ENCODE measurements around the gene ZBTB22. TPM values are rescaled to one million over a fixed set of nuclear protein-coding genes. Genes with fewer than 3 reads are reported as not detected.
A peak's percentile ranks its signal among the peaks of the same experiment; 100 is the strongest.
"Not testable (repeated sequence)": the region's sequence is repeated elsewhere in the genome, so short reads cannot be mapped to it uniquely, and the experiment has no call there.

ZBTB22 gene
- total RNA-seq, 1 donor: 12.6 TPM

DNA sequence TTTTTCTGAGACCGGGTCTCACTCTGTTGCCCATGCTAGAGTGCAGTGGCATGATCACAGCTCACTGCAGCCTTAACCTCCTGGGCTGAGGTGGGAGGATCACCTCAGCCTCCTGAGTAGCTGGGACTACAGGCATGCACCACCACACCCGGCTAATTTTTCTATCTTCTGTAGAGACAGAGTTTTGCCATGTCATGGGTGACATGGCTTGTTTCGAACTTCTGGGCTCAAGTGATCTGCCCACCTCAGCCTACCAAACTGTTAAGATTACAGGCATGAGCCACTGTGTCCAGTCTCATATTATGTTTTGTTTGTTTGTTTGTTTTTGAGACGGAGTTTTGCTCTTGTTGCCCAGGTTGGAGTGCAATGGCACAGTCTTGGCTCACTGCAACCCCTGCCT lies 32.3 kb downstream of the ZBTB22 start:
- H3K4me3 ChIP-seq (ENCODE audit: low read length); H3K9me3 ChIP-seq (ENCODE audit: low read depth, low read length); H3K27me3 ChIP-seq (ENCODE audit: insufficient read depth, low read length): not testable (repeated sequence)
- peaks cover 27% of the 10 kb centered on the region for H3K4me1 ChIP-seq (ENCODE audit: insufficient read depth, low read length)

DNA sequence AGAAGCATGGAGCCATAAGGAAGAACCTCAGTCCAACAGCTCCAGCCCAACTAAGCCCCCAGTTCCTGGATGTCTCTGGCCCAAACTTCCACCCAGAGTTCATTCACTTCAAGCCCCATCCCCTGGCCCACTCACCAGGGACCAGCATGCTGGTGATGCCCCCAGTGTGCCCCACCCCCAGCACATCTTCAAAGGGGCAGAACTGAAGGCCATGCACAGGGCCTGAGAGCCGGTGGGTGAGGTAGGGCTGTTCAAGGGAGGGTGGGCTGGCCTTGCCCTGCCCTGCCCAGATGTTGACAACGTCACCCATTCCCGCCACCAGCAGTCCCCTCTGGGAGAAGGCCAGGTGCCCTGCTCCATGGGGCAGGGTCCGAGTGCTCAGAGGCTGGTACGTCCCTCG lies 37.0 kb downstream of the ZBTB22 start:
- H3K4me3 ChIP-seq (ENCODE audit: low read length): no peak overlapping the region
- peaks cover 42% of the 10 kb centered on the region for H3K4me1 ChIP-seq (ENCODE audit: insufficient read depth, low read length)
- no peaks in the 10 kb centered on the region for H3K27me3 ChIP-seq (ENCODE audit: insufficient read depth, low read length)
- no peaks in the 10 kb centered on the region for H3K9me3 ChIP-seq (ENCODE audit: low read depth, low read length)

DNA sequence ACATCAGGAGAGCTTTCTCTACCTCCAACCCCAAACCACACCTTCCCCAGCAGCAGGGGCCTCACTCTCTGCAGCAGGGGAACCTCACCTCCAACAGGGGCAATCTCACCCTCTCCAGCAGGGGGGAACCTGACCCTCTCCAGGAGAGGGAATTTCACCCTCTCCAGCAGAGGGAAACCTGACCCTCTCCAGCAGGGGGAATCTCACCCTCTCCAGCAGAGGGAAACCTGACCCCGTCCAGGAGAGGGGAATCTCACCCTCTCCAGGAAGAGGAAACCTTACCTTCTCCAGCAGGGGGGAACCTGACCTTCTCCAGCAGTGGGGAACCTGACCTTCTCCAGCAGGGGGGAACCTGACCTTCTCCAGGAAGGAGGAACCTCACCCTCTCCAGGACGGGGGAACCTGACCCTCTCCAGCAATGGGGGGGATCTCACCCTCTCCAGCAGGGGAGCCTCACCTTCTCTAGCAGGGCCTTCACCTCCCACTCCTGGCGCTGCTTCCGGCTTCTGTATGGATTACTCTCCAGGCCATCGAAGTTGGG lies 37.5 kb downstream of the ZBTB22 start:
- Histone ChIP-seq H3K27me3 (ENCODE audit: insufficient read depth, low read length) (no peaks in the 10 kb centered on the region), H3K4me3 (ENCODE audit: low read length) (no peak overlapping the region), H3K4me1 (ENCODE audit: insufficient read depth, low read length) (peaks cover 47% of the 10 kb centered on the region), H3K9me3 (ENCODE audit: low read depth, low read length) (no peaks in the 10 kb centered on the region)

GRCh38 chr6:33279257-33279695 lies 38.3 kb downstream of the ZBTB22 start:
- H3K9me3 ChIP-seq (ENCODE audit: low read depth, low read length): no peaks in the 10 kb centered on the region
- no peaks in the 10 kb centered on the region for H3K27me3 ChIP-seq (ENCODE audit: insufficient read depth, low read length)
- no peak overlapping the region for H3K4me3 ChIP-seq (ENCODE audit: low read length)
- H3K4me1 ChIP-seq (ENCODE audit: insufficient read depth, low read length): peaks cover 55% of the 10 kb centered on the region

DNA sequence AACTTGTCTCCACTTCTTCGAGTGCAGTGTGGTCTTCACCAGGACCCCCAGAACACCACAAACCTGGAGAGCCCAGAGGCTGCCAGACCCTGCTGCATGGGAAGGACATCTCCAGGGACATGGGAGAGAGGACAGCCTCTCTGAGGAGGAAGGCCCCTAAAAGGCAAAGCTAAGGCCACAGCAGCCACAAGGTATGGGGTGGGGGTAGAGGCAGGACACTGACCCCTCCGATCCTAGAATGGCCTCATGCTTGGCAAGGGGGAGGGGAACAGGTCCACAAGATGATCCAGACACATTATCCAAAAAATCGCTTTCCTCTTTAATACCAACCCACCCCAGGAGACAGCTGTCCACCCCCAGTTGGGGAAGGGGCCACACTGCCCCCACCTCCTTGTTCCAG lies 38.7 kb downstream of the ZBTB22 start:
- Histone ChIP-seq H3K4me3 (ENCODE audit: low read length) (no peak overlapping the region), H3K4me1 (ENCODE audit: insufficient read depth, low read length) (peaks cover 59% of the 10 kb centered on the region), H3K27me3 (ENCODE audit: insufficient read depth, low read length) (no peaks in the 10 kb centered on the region), H3K9me3 (ENCODE audit: low read depth, low read length) (no peaks in the 10 kb centered on the region)

DNA sequence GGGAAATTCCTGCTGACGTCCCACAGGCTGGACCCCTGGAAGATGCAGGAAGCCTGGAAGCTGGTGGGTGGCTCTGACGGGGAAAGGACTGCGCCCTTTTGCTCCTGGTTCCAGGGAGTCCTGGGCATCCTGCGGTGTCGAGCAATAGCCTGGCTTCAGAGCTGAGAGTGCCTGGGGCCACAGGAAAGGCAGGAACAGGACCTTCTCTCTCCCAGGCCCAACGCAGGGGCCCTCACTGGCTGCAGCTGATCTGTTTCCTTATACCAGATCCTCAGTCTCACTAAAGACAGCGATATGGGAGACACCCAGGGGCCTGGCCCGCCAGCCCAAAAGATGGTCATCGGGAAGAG lies 39.2 kb downstream of the ZBTB22 start:
- Histone ChIP-seq H3K4me3 (ENCODE audit: low read length) (no peak overlapping the region), H3K4me1 (ENCODE audit: insufficient read depth, low read length) (peaks cover 64% of the 10 kb centered on the region)

GRCh38 chr6:33277663-33278391 lies 39.7 kb downstream of the ZBTB22 start:
- H3K27me3 ChIP-seq (ENCODE audit: insufficient read depth, low read length): no peaks in the 10 kb centered on the region
- peak overlapping the region; percentile 75 for H3K4me3 ChIP-seq (ENCODE audit: low read length)
- H3K4me1 ChIP-seq (ENCODE audit: insufficient read depth, low read length): peaks cover 69% of the 10 kb centered on the region
- H3K9me3 ChIP-seq (ENCODE audit: low read depth, low read length): no peaks in the 10 kb centered on the region

More for the DNA sequence above, 39.2 kb downstream of the ZBTB22 start:
- Histone ChIP-seq H3K27me3 (ENCODE audit: insufficient read depth, low read length) (no peaks in the 10 kb centered on the region), H3K9me3 (ENCODE audit: low read depth, low read length) (no peaks in the 10 kb centered on the region)

DNA sequence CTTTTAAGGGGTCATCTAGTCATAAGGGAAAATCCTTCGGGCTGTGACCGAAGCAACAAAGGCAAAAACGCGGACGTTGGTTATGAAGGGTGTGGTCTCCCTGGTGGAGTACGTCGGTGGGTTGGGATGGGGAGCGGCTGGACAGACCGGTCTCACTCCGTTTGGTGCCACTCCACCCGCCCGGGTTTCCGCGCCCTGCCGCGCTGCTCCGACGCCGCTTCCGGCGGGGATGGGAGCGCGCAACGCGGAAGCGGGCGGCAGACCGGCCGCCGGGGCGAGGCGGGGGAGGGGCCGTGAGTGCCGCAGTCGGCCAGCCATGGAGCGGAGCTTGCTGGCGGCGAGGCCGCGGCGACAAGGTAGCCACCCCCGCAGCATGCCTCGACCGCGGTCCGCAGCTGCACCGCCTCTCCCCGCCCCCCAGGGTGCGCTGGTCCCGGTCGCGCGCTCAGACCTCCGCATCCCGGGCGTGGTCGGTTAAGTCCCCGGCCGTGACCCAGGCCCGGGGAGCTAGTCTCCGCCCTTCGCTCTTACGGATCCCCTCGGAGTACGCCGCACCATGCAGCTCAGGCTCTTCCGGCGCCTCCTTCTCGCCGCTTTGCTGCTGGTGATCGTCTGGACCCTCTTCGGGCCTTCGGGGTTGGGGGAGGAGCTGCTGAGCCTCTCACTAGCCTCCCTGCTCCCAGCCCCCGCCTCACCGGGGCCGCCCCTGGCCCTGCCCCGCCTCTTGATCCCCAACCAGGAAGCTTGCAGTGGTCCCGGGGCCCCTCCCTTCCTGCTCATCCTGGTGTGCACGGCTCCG lies 40.5 kb downstream of the ZBTB22 start, which contains the start of gene B3GALT4:
B3GALT4 (plus strand) TSS at position 260 of the 799 bp plus-strand sequence; CDS start at position 557, 297 bp downstream.
- Histone ChIP-seq H3K27me3 (ENCODE audit: insufficient read depth, low read length) (no peaks in the 10 kb centered on the region), H3K9me3 (ENCODE audit: low read depth, low read length) (no peaks in the 10 kb centered on the region), H3K4me3 (ENCODE audit: low read length) (peak within 1 kb of the TSS; percentile 75), H3K4me1 (ENCODE audit: insufficient read depth, low read length) (peaks cover 77% of the 10 kb centered on the region)

DNA sequence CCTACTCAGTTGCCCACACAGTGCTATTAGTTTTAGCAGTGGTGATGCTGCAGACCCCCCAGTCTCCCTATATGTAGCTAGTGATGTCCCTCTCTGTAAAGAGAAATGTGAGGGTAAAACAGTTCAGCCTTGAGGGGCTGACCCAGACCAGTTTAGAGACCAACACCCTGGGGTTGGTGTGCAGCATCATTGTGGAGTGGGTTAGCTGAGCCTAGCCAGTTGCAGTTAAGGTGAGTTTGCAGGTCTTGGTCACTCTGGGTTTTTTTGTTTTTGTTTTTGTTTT lies 41.0 kb downstream of the ZBTB22 start:
- no peaks in the 10 kb centered on the region for H3K9me3 ChIP-seq (ENCODE audit: low read depth, low read length)
- peaks cover 78% of the 10 kb centered on the region for H3K4me1 ChIP-seq (ENCODE audit: insufficient read depth, low read length)
- no peaks in the 10 kb centered on the region for H3K27me3 ChIP-seq (ENCODE audit: insufficient read depth, low read length)
- peak overlapping the region; percentile 75 for H3K4me3 ChIP-seq (ENCODE audit: low read length)

GRCh38 chr6:33275795-33276580 lies 41.6 kb downstream of the ZBTB22 start:
- peak overlapping the region; percentile 75 for H3K4me3 ChIP-seq (ENCODE audit: low read length)
- H3K27me3 ChIP-seq (ENCODE audit: insufficient read depth, low read length): not testable (repeated sequence)

DNA sequence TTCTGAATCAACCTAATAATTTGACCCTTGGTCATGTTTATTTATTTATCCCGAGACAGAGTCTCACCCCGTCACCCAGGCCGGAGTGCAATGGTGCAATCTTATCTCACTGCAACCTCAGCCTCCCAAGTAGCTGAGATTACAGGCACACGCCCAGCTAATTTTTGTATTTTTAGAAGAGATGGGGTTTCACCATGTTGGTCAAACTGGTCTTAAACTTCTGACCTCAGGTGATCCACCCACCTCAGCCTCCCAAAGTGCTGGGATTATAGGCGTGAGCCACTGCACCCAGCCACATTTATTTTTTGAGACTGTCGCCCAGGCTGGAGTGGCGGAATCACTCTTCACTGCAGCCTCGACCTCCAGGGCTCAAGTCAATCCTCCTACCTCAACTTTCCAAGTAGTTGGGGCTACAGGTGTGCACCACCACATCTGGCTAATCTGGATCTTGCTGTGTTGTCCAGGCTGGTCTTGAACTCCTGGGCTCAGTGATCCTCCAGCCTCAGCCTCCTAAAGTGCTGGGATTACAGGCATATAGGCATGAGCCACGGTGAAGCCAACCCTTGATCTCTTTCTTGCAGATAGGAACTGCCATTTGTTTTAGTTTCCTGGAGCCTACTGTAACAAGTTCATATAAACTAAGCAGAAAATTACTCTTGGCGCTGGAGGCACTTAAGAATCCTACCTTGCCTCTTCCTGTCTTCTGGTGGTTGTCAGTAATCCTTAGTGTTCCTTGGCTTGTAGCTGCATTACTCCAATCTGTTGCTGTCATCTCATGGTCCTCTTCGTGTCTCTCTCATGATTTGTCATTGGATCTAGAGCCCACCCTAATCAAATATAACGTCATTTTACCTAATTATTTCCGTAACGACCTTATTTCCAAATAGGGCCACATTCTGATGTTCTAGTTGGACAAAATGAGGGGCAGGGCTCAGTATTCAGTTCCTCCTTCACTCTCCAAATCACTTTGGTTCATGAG lies 43.3 kb downstream of the ZBTB22 start:
- Histone ChIP-seq H3K4me3 (ENCODE audit: low read length) (no peak overlapping the region), H3K27me3 (ENCODE audit: insufficient read depth, low read length) (no peaks in the 10 kb centered on the region), H3K4me1 (ENCODE audit: insufficient read depth, low read length) (peaks cover 80% of the 10 kb centered on the region), H3K9me3 (ENCODE audit: low read depth, low read length) (no peaks in the 10 kb centered on the region)

More at GRCh38 chr6:33275795-33276580, 41.6 kb downstream of the ZBTB22 start:
- peaks cover 81% of the 10 kb centered on the region for H3K4me1 ChIP-seq (ENCODE audit: insufficient read depth, low read length)
- not testable (repeated sequence) for H3K9me3 ChIP-seq (ENCODE audit: low read depth, low read length)

GRCh38 chr6:33273129-33273923 lies 44.2 kb downstream of the ZBTB22 start:
- Histone ChIP-seq H3K4me1 (ENCODE audit: insufficient read depth, low read length) (peaks cover 71% of the 10 kb centered on the region), H3K4me3 (ENCODE audit: low read length) (no peak overlapping the region), H3K27me3 (ENCODE audit: insufficient read depth, low read length) (no peaks in the 10 kb centered on the region), H3K9me3 (ENCODE audit: low read depth, low read length) (no peaks in the 10 kb centered on the region)

GRCh38 chr6:33272275-33273128 lies 45.0 kb downstream of the ZBTB22 start:
- no peaks in the 10 kb centered on the region for H3K27me3 ChIP-seq (ENCODE audit: insufficient read depth, low read length)
- peak overlapping the region; percentile 78 for H3K4me3 ChIP-seq (ENCODE audit: low read length)
- H3K4me1 ChIP-seq (ENCODE audit: insufficient read depth, low read length): peaks cover 63% of the 10 kb centered on the region
- H3K9me3 ChIP-seq (ENCODE audit: low read depth, low read length): no peaks in the 10 kb centered on the region
